Tibial artery (tissue), 4 donors: ENCODE results near the gene PKD1L1.

ENCODE experiments used
- DNase-seq, 2 donors: peaks; one replicate each; pipeline ENCODE4 v3.0.0-alpha.2; 2019
- H3K27ac ChIP-seq, 2 donors: fragments of 200-600 bp; sonication (generic) in 1 of 2; 1 replicate in 1 of 2; 2 replicates in 1 of 2; pipeline ENCODE4 v1.5.1; 2018 to 2019; ENCODE audit warnings: mild to moderate bottlenecking in 1 of 2
- H3K27me3 ChIP-seq, 2 donors: fragments of 200-600 bp; sonication (generic) in 1 of 2; one replicate each; pipeline versions ENCODE4 v1.5.1 to v1.6.0; 2016 to 2019
- H3K36me3 ChIP-seq, 3 donors: fragments of 200-600 bp; sonication (generic) in 2 of 3; one replicate each; pipeline ENCODE4 v1.5.1; 2016 to 2019; ENCODE audit warnings: mild to moderate bottlenecking in 2 of 3
- H3K4me1 ChIP-seq, 4 donors: fragments of 200-600 bp; sonication (generic) in 2 of 4; 1 replicate in 3 of 4; 2 replicates in 1 of 4; pipeline ENCODE4 v1.5.1; 2016 to 2019
- H3K4me3 ChIP-seq, 2 donors: fragments of 200-600 bp; sonication (generic) in 1 of 2; 1 replicate in 1 of 2; 2 replicates in 1 of 2; pipeline ENCODE4 v1.5.1; 2018 to 2019; ENCODE audit warnings: mild to moderate bottlenecking in 2 of 2
- H3K9me3 ChIP-seq, 3 donors: fragments of 200-600 bp; sonication (generic) in 1 of 3; one replicate each; pipeline ENCODE4 v1.5.1; 2016 to 2019
- CTCF ChIP-seq, 2 experiments: fragments of 200-600 bp in 1 of 2; fragments of 450-650 bp in 1 of 2; IDR thresholded peaks; one replicate each; pipeline ENCODE4 v1.5.1; 2017 to 2019; ENCODE audit warnings: antibody characterized with exemption in 2 of 2, mild to moderate bottlenecking in 1 of 2, moderate library complexity in 1 of 2
- intact Hi-C: fragments of 100-400 bp; cut with DNase I; formaldehyde crosslinking; loops from one replicate; pipeline ENCODE4 v1.15.0; 2023; ENCODE audit warnings: low total_unique reads

The PKD1L1 gene

GRCh38 chr7:47973739-47974138 is 25.5 kb upstream of the PKD1L1 start:
- intact Hi-C loops: no loop called here
- H3K4me1 ChIP-seq: peaks cover 6 to 17% (median 10%) of the 10 kb centered on the region in 4 donors
- H3K27ac ChIP-seq: no peak overlapping the region
- H3K36me3 ChIP-seq: peaks cover 49 to 80% (median 69%) of the 10 kb centered on the region in 3 donors
- DNase-seq: no peak
- no peak for TF ChIP-seq CTCF (IDR thresholded peaks at IDR 0.05)
- H3K27me3 ChIP-seq: no peaks in the 10 kb centered on the region
- no peaks in the 10 kb centered on the region for H3K9me3 ChIP-seq
- no peak overlapping the region for H3K4me3 ChIP-seq

- no peaks in the 10 kb centered on the region for H3K9me3 ChIP-seq
- peaks cover 39 to 86% (median 74%) of the 10 kb centered on the region in 3 donors for H3K36me3 ChIP-seq
- no peak overlapping the region for H3K4me3 ChIP-seq
- intact Hi-C loops: no loop called here
- H3K27me3 ChIP-seq: no peaks in the 10 kb centered on the region
- H3K4me1 ChIP-seq: no peaks in the 10 kb centered on the region
- DNase-seq: no peak
- H3K27ac ChIP-seq: no peak overlapping the region
- no peak for TF ChIP-seq CTCF (IDR thresholded peaks at IDR 0.05)
Measured at GRCh38 chr7:47970761-47971160, 22.5 kb upstream of the PKD1L1 start.

- Histone ChIP-seq H3K4me1 (no peaks in the 10 kb centered on the region), H3K9me3 (no peaks in the 10 kb centered on the region), H3K27me3 (no peaks in the 10 kb centered on the region), H3K36me3 (peaks cover 39 to 86% (median 74%) of the 10 kb centered on the region in 3 donors), H3K4me3 (no peak overlapping the region), H3K27ac (no peak overlapping the region)
- peak; percentile 65 to 67 for TF ChIP-seq CTCF (IDR thresholded peaks at IDR 0.05)
- DNase-seq: no peak
- intact Hi-C loops: no loop called here
Measured at GRCh38 chr7:47968847-47969774, 20.8 kb upstream of the PKD1L1 start.

GRCh38 chr7:47967708-47968107 is 19.4 kb upstream of the PKD1L1 start:
- Histone ChIP-seq H3K4me1 (no peaks in the 10 kb centered on the region), H3K4me3 (no peak overlapping the region), H3K27me3 (no peaks in the 10 kb centered on the region), H3K9me3 (no peaks in the 10 kb centered on the region), H3K27ac (no peak overlapping the region), H3K36me3 (peaks cover 46 to 86% (median 74%) of the 10 kb centered on the region in 3 donors)
- intact Hi-C loops: no loop called here
- DNase-seq: no peak
- TF ChIP-seq CTCF (IDR thresholded peaks at IDR 0.05): no peak

- Histone ChIP-seq H3K4me3 (no peak overlapping the region), H3K4me1 (no peaks in the 10 kb centered on the region), H3K36me3 (peaks cover 51 to 86% (median 78%) of the 10 kb centered on the region in 3 donors), H3K9me3 (no peaks in the 10 kb centered on the region), H3K27me3 (no peaks in the 10 kb centered on the region), H3K27ac (no peak overlapping the region)
- TF ChIP-seq CTCF (IDR thresholded peaks at IDR 0.05): no peak
- intact Hi-C loops: no loop called here
- DNase-seq: no peak
Measured at GRCh38 chr7:47967123-47967522, 18.9 kb upstream of the PKD1L1 start.
